Progenitor cell of endocrine pancreas (in vitro differentiated cells): Measurements from ENCODE around the gene IDI1. TPM values are rescaled to one million over a fixed set of nuclear protein-coding genes. Genes with fewer than 3 reads are reported as not detected.

Experiments
- DNase-seq: peaks from one replicate; pipeline ENCODE4 v3.0.0; 2021; ENCODE audit warnings: low spot score; ENCODE audit not compliant: unreplicated experiment
- H3K27ac Mint-ChIP-seq: 2 replicates; pipeline ENCODE4 v1.8.0; 2021; ENCODE audit warnings: mild to moderate bottlenecking, moderate library complexity, mixed read lengths
- H3K27me3 Mint-ChIP-seq: 2 replicates; pipeline ENCODE4 v1.8.0; 2021; ENCODE audit warnings: mixed read lengths
- H3K36me3 Mint-ChIP-seq: 2 replicates; pipeline ENCODE4 v1.8.0; 2022; ENCODE audit warnings: mixed read lengths; ENCODE audit not compliant: insufficient read depth
- H3K4me1 Mint-ChIP-seq: 2 replicates; pipeline ENCODE4 v1.8.0; 2021; ENCODE audit warnings: low read depth, mixed read lengths
- H3K4me3 Mint-ChIP-seq: 2 replicates; pipeline ENCODE4 v1.8.0; 2021; ENCODE audit warnings: low read depth, mild to moderate bottlenecking, moderate library complexity, mixed read lengths
- H3K9me3 Mint-ChIP-seq: 2 replicates; pipeline ENCODE4 v1.8.0; 2021; ENCODE audit warnings: low read depth, mixed read lengths
- CTCF ChIP-seq: fragments of 200-600 bp; sonication (generic); IDR thresholded peaks from one replicate; pipeline ENCODE4 v1.5.0; 2021; ENCODE audit warnings: antibody characterized with exemption, mild to moderate bottlenecking; ENCODE audit not compliant: unreplicated experiment
- total RNA-seq: library from RNA; stranded (reverse); gene quantifications from 2 replicates; pipeline ENCODE4 v1.2.1, GENCODE V29; 2021

The IDI1 gene
- total RNA-seq, 1 donor from 2014 or later, result 46.3 TPM

GRCh38 chr10:1024103-1024502 lies 24.8 kb downstream of the IDI1 start:
- Mint-ChIP-seq H3K9me3 (no peaks in the 10 kb centered on the region), H3K36me3 (peaks cover 8% of the 10 kb centered on the region), H3K4me3 (no peak overlapping the region), H3K4me1 (no peaks in the 10 kb centered on the region), H3K27me3 (no peaks in the 10 kb centered on the region), H3K27ac (no peak overlapping the region)
- no peak for TF ChIP-seq CTCF
- no peak for DNase-seq

- H3K27me3 Mint-ChIP-seq, result no peaks in the 10 kb centered on the region
- H3K36me3 Mint-ChIP-seq, result peaks cover 16% of the 10 kb centered on the region
- no peaks in the 10 kb centered on the region for H3K4me1 Mint-ChIP-seq
- no peak for DNase-seq
- H3K4me3 Mint-ChIP-seq, result no peak overlapping the region
- no peak for TF ChIP-seq CTCF
- no peaks in the 10 kb centered on the region for H3K9me3 Mint-ChIP-seq
- no peak overlapping the region for H3K27ac Mint-ChIP-seq
Measured at GRCh38 chr10:1022413-1022812, 26.5 kb downstream of the IDI1 start.

GRCh38 chr10:1020958-1021357 lies 28.0 kb downstream of the IDI1 start:
- Mint-ChIP-seq H3K27ac (no peak overlapping the region), H3K27me3 (no peaks in the 10 kb centered on the region), H3K4me1 (no peaks in the 10 kb centered on the region), H3K4me3 (no peak overlapping the region), H3K9me3 (no peaks in the 10 kb centered on the region), H3K36me3 (peaks cover 24% of the 10 kb centered on the region)
- TF ChIP-seq CTCF, result no peak
- no peak for DNase-seq

GRCh38 chr10:1020460-1020859 lies 28.5 kb downstream of the IDI1 start:
- H3K36me3 Mint-ChIP-seq, result peaks cover 26% of the 10 kb centered on the region
- H3K27ac Mint-ChIP-seq, result no peak overlapping the region
- no peak overlapping the region for H3K4me3 Mint-ChIP-seq
- H3K27me3 Mint-ChIP-seq, result no peaks in the 10 kb centered on the region
- DNase-seq, result no peak
- no peaks in the 10 kb centered on the region for H3K4me1 Mint-ChIP-seq
- no peak for TF ChIP-seq CTCF
- H3K9me3 Mint-ChIP-seq, result no peaks in the 10 kb centered on the region

- no peaks in the 10 kb centered on the region for H3K4me1 Mint-ChIP-seq
- H3K36me3 Mint-ChIP-seq, result peaks cover 26% of the 10 kb centered on the region
- no peak overlapping the region for H3K4me3 Mint-ChIP-seq
- no peaks in the 10 kb centered on the region for H3K27me3 Mint-ChIP-seq
- H3K27ac Mint-ChIP-seq, result no peak overlapping the region
- no peak for DNase-seq
- no peak for TF ChIP-seq CTCF
- no peaks in the 10 kb centered on the region for H3K9me3 Mint-ChIP-seq
Measured at GRCh38 chr10:1019362-1019761, 29.6 kb downstream of the IDI1 start.
